ENCODE measurements around the gene SMTNL2.

Gene SMTNL2

DNA sequence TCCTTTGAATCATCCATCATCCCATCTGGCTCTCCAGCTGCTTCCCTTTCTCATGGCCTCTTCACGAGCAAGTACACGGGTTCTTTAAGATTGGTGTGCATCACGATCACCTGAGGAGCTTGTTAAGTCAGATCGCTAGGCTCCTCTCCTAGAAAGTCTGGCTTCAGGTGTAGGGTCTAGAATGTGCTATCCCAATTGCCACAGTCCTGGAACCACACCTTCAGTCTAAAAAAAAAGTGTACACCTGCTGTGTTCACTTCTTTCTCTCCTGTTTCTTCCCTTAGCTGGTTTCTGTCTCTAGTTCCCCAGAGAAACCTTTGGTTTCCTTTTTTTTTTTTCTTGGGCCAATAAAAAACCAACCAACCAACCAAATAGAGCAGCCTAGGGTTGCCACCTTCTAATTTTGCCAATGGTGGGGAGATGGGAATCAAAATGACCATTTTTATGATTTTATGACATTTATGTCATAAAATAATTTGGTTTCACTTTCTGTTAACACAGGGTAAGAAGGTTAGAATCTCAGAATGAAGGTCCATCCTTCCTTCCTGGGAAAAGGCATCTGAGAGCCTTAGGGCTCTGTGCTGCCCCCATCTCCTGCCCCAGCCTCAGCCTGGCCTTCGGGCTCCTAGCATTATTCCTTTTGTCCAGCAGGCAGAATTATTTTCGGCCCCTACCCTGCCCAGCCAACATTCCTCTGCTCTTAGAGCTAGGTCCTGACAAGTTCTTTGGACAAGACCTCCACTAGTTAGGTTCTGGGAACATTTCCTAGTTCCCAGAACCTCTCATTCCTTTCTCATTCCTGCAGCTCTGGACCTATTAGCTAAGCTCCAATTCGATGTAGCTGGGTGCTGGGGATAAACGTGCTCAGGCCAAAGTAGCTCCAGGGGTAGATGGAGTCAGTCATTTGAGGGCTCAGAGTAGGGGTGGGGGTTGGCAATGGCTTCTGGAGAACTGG, 22.0 kb upstream of the SMTNL2 start:
- Histone ChIP-seq H3K27ac (ENCODE audit: low read depth, low read length) (no peak overlapping the region), H3K4me1 (ENCODE audit: control insufficient read depth, insufficient read depth, low read length) (peaks cover 7% of the 10 kb centered on the region; the same call in 1 of the 2 replicates)

GRCh38 chr17:4565209-4566141, 18.9 kb upstream of the SMTNL2 start:
- H3K4me1 ChIP-seq (ENCODE audit: control insufficient read depth, insufficient read depth, low read length), result peaks cover 9% of the 10 kb centered on the region
- no peaks in the 10 kb centered on the region for H3K9me3 ChIP-seq (ENCODE audit: control insufficient read depth, insufficient read depth, low read depth, low read length)
- no peaks in the 10 kb centered on the region for H3K36me3 ChIP-seq (ENCODE audit: control insufficient read depth, insufficient read depth, low read length)
- H3K9ac ChIP-seq (ENCODE audit: low read length), result no peak overlapping the region
- no peak overlapping the region for H3K27ac ChIP-seq (ENCODE audit: low read depth, low read length)
- no peaks in the 10 kb centered on the region for H3K27me3 ChIP-seq (ENCODE audit: control insufficient read depth, insufficient read depth, low read length)
- no peak overlapping the region for H3K4me3 ChIP-seq (ENCODE audit: low read depth, low read length)

More for the DNA sequence above, 22.0 kb upstream of the SMTNL2 start:
- H3K36me3 ChIP-seq (ENCODE audit: control insufficient read depth, insufficient read depth, low read length), result no peaks in the 10 kb centered on the region
- H3K9me3 ChIP-seq (ENCODE audit: control insufficient read depth, insufficient read depth, low read depth, low read length), result no peaks in the 10 kb centered on the region
- H3K27me3 ChIP-seq (ENCODE audit: control insufficient read depth, insufficient read depth, low read length), result no peaks in the 10 kb centered on the region
- no peak overlapping the region for H3K9ac ChIP-seq (ENCODE audit: low read length)
- no peak overlapping the region for H3K4me3 ChIP-seq (ENCODE audit: low read depth, low read length)

DNA sequence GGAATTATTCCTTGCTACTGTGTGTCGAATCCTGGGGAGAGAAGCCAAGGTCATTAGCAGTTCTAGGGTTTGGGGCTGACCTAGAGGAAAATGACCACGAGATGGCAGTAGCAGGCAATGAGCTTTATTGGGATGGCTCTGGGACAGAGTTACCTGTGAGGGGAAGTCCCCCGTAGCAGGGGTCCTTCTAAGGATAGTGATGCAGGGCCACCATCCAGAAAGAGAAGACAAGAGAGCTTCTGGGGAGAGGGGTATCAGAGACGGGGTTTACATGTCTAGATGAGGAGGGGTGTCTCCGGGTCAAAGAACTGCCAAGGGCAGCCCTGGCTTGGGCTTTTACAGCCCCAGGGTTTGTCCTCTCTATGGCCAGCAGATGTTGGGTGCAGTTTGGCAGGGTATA, 17.5 kb upstream of the SMTNL2 start:
- H3K9ac ChIP-seq (ENCODE audit: low read length), result no peak overlapping the region
- H3K27ac ChIP-seq (ENCODE audit: low read depth, low read length), result no peak overlapping the region
- H3K9me3 ChIP-seq (ENCODE audit: control insufficient read depth, insufficient read depth, low read depth, low read length), result no peaks in the 10 kb centered on the region
- H3K4me3 ChIP-seq (ENCODE audit: low read depth, low read length), result no peak overlapping the region
- peaks cover 6% of the 10 kb centered on the region for H3K4me1 ChIP-seq (ENCODE audit: control insufficient read depth, insufficient read depth, low read length)
- H3K27me3 ChIP-seq (ENCODE audit: control insufficient read depth, insufficient read depth, low read length), result no peaks in the 10 kb centered on the region
- no peaks in the 10 kb centered on the region for H3K36me3 ChIP-seq (ENCODE audit: control insufficient read depth, insufficient read depth, low read length)

GRCh38 chr17:4569591-4569990, 14.7 kb upstream of the SMTNL2 start:
- no peaks in the 10 kb centered on the region for H3K27me3 ChIP-seq (ENCODE audit: control insufficient read depth, insufficient read depth, low read length)
- H3K36me3 ChIP-seq (ENCODE audit: control insufficient read depth, insufficient read depth, low read length), result no peaks in the 10 kb centered on the region
- no peak overlapping the region for H3K9ac ChIP-seq (ENCODE audit: low read length)
- no peak overlapping the region for H3K27ac ChIP-seq (ENCODE audit: low read depth, low read length)
- H3K9me3 ChIP-seq (ENCODE audit: control insufficient read depth, insufficient read depth, low read depth, low read length), result no peaks in the 10 kb centered on the region
- no peak overlapping the region for H3K4me3 ChIP-seq (ENCODE audit: low read depth, low read length)
- peaks cover 6% of the 10 kb centered on the region for H3K4me1 ChIP-seq (ENCODE audit: control insufficient read depth, insufficient read depth, low read length)

- Histone ChIP-seq H3K36me3 (ENCODE audit: control insufficient read depth, insufficient read depth, low read length) (no peaks in the 10 kb centered on the region), H3K4me3 (ENCODE audit: low read depth, low read length) (no peak overlapping the region), H3K27me3 (ENCODE audit: control insufficient read depth, insufficient read depth, low read length) (no peaks in the 10 kb centered on the region), H3K9ac (ENCODE audit: low read length) (no peak overlapping the region), H3K4me1 (ENCODE audit: control insufficient read depth, insufficient read depth, low read length) (peaks cover 25% of the 10 kb centered on the region), H3K27ac (ENCODE audit: low read depth, low read length) (no peak overlapping the region), H3K9me3 (ENCODE audit: control insufficient read depth, insufficient read depth, low read depth, low read length) (no peaks in the 10 kb centered on the region)
Observed at GRCh38 chr17:4572131-4572530, 12.2 kb upstream of the SMTNL2 start.

DNA sequence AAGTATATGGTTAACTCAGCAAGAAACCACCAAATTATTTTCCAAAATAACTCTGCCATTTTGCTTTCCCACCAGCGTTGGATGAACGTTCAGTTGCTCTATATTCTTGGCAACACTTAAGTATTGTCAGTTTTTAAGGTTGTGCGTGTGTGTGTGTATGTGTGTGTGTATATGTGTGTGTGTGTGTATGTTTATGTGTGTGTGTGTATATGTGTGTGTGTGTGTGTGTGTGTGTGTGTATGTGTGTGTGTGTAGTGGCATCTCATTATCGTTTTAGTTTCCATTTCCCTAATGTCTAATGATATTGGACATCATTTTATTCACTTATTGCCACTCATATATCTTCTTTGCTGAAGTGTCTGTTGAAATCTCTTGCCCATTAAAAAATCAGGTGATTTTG, 11.2 kb upstream of the SMTNL2 start:
- Histone ChIP-seq H3K9me3 (ENCODE audit: control insufficient read depth, insufficient read depth, low read depth, low read length) (no peaks in the 10 kb centered on the region), H3K36me3 (ENCODE audit: control insufficient read depth, insufficient read depth, low read length) (no peaks in the 10 kb centered on the region), H3K27ac (ENCODE audit: low read depth, low read length) (no peak overlapping the region), H3K4me1 (ENCODE audit: control insufficient read depth, insufficient read depth, low read length) (peaks cover 29% of the 10 kb centered on the region), H3K27me3 (ENCODE audit: control insufficient read depth, insufficient read depth, low read length) (no peaks in the 10 kb centered on the region), H3K9ac (ENCODE audit: low read length) (no peak overlapping the region), H3K4me3 (ENCODE audit: low read depth, low read length) (no peak overlapping the region)

DNA sequence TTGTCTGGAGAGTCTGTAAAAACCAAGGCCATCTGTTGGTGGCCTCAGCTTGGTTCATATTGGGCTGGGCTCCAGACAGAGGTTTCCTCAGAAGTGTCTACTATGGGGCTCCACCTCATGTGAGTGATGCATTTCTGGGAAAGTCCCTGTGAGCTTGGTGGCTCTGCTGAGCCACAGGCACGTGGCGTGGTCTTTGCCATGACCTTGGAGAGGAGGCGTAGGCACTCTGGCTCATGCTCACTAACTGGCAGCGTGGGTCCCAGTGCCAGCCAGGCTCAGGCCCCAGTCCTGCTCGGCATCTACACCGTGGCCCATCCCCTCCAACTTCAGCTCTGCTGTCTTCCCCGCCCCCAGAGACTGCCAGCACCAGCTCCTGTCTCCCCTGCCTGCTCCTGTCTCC, 10.7 kb upstream of the SMTNL2 start:
- no peak overlapping the region for H3K4me3 ChIP-seq (ENCODE audit: low read depth, low read length)
- H3K9me3 ChIP-seq (ENCODE audit: control insufficient read depth, insufficient read depth, low read depth, low read length), result no peaks in the 10 kb centered on the region
- H3K36me3 ChIP-seq (ENCODE audit: control insufficient read depth, insufficient read depth, low read length), result no peaks in the 10 kb centered on the region
- peaks cover 26% of the 10 kb centered on the region for H3K4me1 ChIP-seq (ENCODE audit: control insufficient read depth, insufficient read depth, low read length)
- H3K9ac ChIP-seq (ENCODE audit: low read length), result no peak overlapping the region
- H3K27me3 ChIP-seq (ENCODE audit: control insufficient read depth, insufficient read depth, low read length), result no peaks in the 10 kb centered on the region
- H3K27ac ChIP-seq (ENCODE audit: low read depth, low read length), result no peak overlapping the region

DNA sequence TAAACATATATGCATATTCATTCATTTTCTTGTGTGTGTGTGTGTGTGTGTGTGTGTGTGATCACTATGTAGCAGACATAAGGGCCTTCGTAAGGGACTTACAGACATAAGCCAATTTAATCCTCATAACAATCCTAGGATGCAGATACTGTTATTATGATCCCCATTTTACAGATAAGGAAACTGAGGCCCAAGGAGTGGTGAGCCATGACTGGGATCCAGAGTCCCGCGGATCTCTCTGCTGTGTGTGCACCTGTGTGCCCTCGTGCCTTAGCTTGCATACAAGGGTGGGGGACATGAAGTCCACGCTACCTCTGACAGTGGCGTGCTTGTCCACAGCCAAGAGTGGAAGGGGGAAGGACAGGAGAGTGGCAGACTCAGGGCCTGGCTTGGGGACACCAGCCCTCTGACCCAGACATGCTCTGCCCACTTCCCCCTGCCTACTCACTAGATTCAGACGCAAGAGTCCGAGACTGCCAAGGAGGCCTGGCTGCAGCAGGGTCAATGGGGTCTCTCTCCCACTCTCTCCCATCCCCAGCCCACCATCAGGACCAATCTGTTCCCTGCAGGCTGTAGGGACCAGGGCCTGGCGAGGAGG, 9.8 kb upstream of the SMTNL2 start:
- H3K9me3 ChIP-seq (ENCODE audit: control insufficient read depth, insufficient read depth, low read depth, low read length), result no peaks in the 10 kb centered on the region
- no peak overlapping the region for H3K4me3 ChIP-seq (ENCODE audit: low read depth, low read length)
- H3K9ac ChIP-seq (ENCODE audit: low read length), result no peak overlapping the region
- H3K36me3 ChIP-seq (ENCODE audit: control insufficient read depth, insufficient read depth, low read length), result no peaks in the 10 kb centered on the region
- no peaks in the 10 kb centered on the region for H3K27me3 ChIP-seq (ENCODE audit: control insufficient read depth, insufficient read depth, low read length)
- peaks cover 26% of the 10 kb centered on the region for H3K4me1 ChIP-seq (ENCODE audit: control insufficient read depth, insufficient read depth, low read length)
- no peak overlapping the region for H3K27ac ChIP-seq (ENCODE audit: low read depth, low read length)

- H3K36me3 ChIP-seq (ENCODE audit: control insufficient read depth, insufficient read depth, low read length), result no peaks in the 10 kb centered on the region
- H3K27me3 ChIP-seq (ENCODE audit: control insufficient read depth, insufficient read depth, low read length), result no peaks in the 10 kb centered on the region
- 0 out of 2 replicates have a peak, but pooled peaks cover 2% of the 10 kb centered on the region for H3K9me3 ChIP-seq (ENCODE audit: control insufficient read depth, insufficient read depth, low read depth, low read length)
- H3K27ac ChIP-seq (ENCODE audit: low read depth, low read length), result peak overlapping the region; percentile 62; the same call in 1 of the 2 replicates
- peaks cover 23% of the 10 kb centered on the region for H3K4me1 ChIP-seq (ENCODE audit: control insufficient read depth, insufficient read depth, low read length)
- no peak overlapping the region for H3K9ac ChIP-seq (ENCODE audit: low read length)
- H3K4me3 ChIP-seq (ENCODE audit: low read depth, low read length), result no peak overlapping the region
Observed at GRCh38 chr17:4576161-4576558, 8.2 kb upstream of the SMTNL2 start.

- Histone ChIP-seq H3K4me3 (ENCODE audit: low read depth, low read length) (no peak overlapping the region), H3K36me3 (ENCODE audit: control insufficient read depth, insufficient read depth, low read length) (no peaks in the 10 kb centered on the region), H3K9ac (ENCODE audit: low read length) (no peak overlapping the region), H3K9me3 (ENCODE audit: control insufficient read depth, insufficient read depth, low read depth, low read length) (0 out of 2 replicates have a peak, but pooled peaks cover 2% of the 10 kb centered on the region), H3K4me1 (ENCODE audit: control insufficient read depth, insufficient read depth, low read length) (peaks cover 25% of the 10 kb centered on the region), H3K27me3 (ENCODE audit: control insufficient read depth, insufficient read depth, low read length) (0 out of 2 replicates have a peak, but pooled peaks cover 1% of the 10 kb centered on the region), H3K27ac (ENCODE audit: low read depth, low read length) (peak overlapping the region; percentile 62)
Observed at GRCh38 chr17:4576729-4577322, 7.5 kb upstream of the SMTNL2 start.
